Heart left ventricle (tissue), 16 donors: ENCODE measurements around the gene TAS2R16. TPM values are rescaled to one million over a fixed set of nuclear protein-coding genes. Genes with fewer than 3 reads are reported as not detected.

Experiments used
- ATAC-seq, 4 donors: fragments of 200-7000 bp; cut with Tn5 transposase; one replicate each; pipeline ENCODE4 v1.9.1; 2020 to 2022; ENCODE audit warnings: moderate library complexity in 4 of 4, mild to moderate bottlenecking in 3 of 4, moderate number of reproducible peaks in 1 of 4
- DNase-seq, 5 donors: peaks; one replicate each; pipeline ENCODE4 v3.0.0-alpha.2; 2020
- H3K27ac ChIP-seq, 12 donors: fragments of 200-600 bp; sonication (generic) in 4 of 12; one replicate each; pipeline versions ENCODE4 v1.5.0 to v1.8.0; 2016 to 2022; ENCODE audit warnings: mild to moderate bottlenecking in 2 of 12
- H3K27me3 ChIP-seq, 9 donors: fragments of 200-600 bp; sonication (generic) in 2 of 9; one replicate each; pipeline versions ENCODE4 v1.5.1 to v1.8.0; 2016 to 2022; ENCODE audit warnings: mild to moderate bottlenecking in 3 of 9
- H3K36me3 ChIP-seq, 9 donors: fragments of 200-600 bp; sonication (generic) in 2 of 9; one replicate each; pipeline versions ENCODE4 v1.5.0 to v1.8.0; 2018 to 2022; ENCODE audit warnings: mild to moderate bottlenecking in 2 of 9
- H3K4me1 ChIP-seq, 12 donors: fragments of 200-600 bp; sonication (generic) in 4 of 12; one replicate each; pipeline versions ENCODE4 v1.5.0 to v1.8.0; 2016 to 2022; ENCODE audit warnings: mild to moderate bottlenecking in 3 of 12
- H3K4me3 ChIP-seq, 12 donors: fragments of 200-600 bp; sonication (generic) in 4 of 12; one replicate each; pipeline versions ENCODE4 v1.5.0 to v1.8.0; 2017 to 2022; ENCODE audit warnings: mild to moderate bottlenecking in 9 of 12, moderate library complexity in 4 of 12
- H3K9me3 ChIP-seq, 12 donors: fragments of 200-600 bp; sonication (generic) in 4 of 12; one replicate each; pipeline versions ENCODE4 v1.5.0 to v1.8.0; 2016 to 2022; ENCODE audit warnings: mild to moderate bottlenecking in 1 of 12
- CTCF ChIP-seq, 12 donors: fragments of 200-600 bp; sonication (generic) in 4 of 12; IDR thresholded peaks; one replicate each; pipeline versions ENCODE4 v1.5.0 to v1.8.0; 2018 to 2022; ENCODE audit warnings: antibody characterized with exemption in 12 of 12, mild to moderate bottlenecking in 5 of 12
- POLR2A ChIP-seq, 2 donors: fragments of 450-650 bp; IDR thresholded peaks; one replicate each; pipeline ENCODE4 v1.6.1; 2017; ENCODE audit warnings: antibody characterized with exemption in 2 of 2, mild to moderate bottlenecking in 2 of 2, moderate library complexity in 2 of 2
- WGBS, 4 donors: extraction: QIAGEN DNeasy Blood & Tissue Kit in 2 of 4; methylation state at CpG; one replicate each; pipeline versions ENCODE4 v1.1.5 to v1.1.7; 2013 to 2018; 5-methylcytosine and 5-hydroxymethylcytosine counted together
- intact Hi-C, 10 donors: fragments of 100-400 bp; cut with DNase I; formaldehyde crosslinking; loops; one replicate each; pipeline versions ENCODE4 v1.11.1 to v1.14.2; 2022
- long read RNA-seq, 3 donors: library from polyadenylated mRNA; unstranded; transcript quantifications; one replicate each; pipeline ENCODE4 v2.0.0, GENCODE V29; 2020 to 2021
- polyA plus RNA-seq, 2 donors: library from polyadenylated mRNA; stranded (reverse); fragments of 200-250 nt; gene quantifications; one replicate each; pipeline ENCODE4 v1.2.3, GENCODE V29; 2013
- total RNA-seq, 9 donors: library from RNA; depleted of rRNA in 2 of 9; stranded (reverse); fragments of >200 nt in 2 of 9; fragmentation: NEBNext Ultra II Directional in 3 of 9; extraction: Animal tissue kit (Norgen Biotek cat#: 25700) in 3 of 9; gene quantifications; one replicate each; pipeline versions ENCODE4 v1.1.0 to v1.2.4, GENCODE V29; 2016 to 2023
- donor health status: ischemic (EF 13 %, LVEDD 7.1; RV severe dilation, severe dysfunction).
- donor health status: healthy with polysubstance abuse.
- donor health status: DM: no; HTN: yes; CAD: no.
- donor health status: DM: no; HTN: no; CAD: no.
- donor health status: ischemic (EF 25% LVEDD 6.9; RV normal size, moderate dysfunction).
- donor health status: ischemic (EF 25% LVEDD 5.7; RV mildly dilated, moderate dysfunction).
- donor health status: healthy.
- donor health status: DM: yes; HTN: yes; CAD: no.
- donor health status: ischemic (EF 35%, LVEDD 5.7; RV mildly dilated, moderate dysfunction).
- donor health status: nonischemic (EF 11% LVEDD 7.7; RV severe dilation, severe dysfunction).
- donor health status: DM: yes; HTN: yes; CAD: no.
- donor health status: PGD.
- donor health status: ischemic (EF 29% LVEDD 5.4; RV normal size, mild dysfunction).
- donor health status: nonischemic (EF 23%, LVEDD 6.1; RV moderate dilation, normal function).

Gene TAS2R16
- total RNA-seq (not detected), polyA plus RNA-seq (not detected)
- long read RNA-seq, donor 1 = 0 reads
- long read RNA-seq, donor 2 = 0 reads
- long read RNA-seq, donor 3 = 0 reads

GRCh38 chr7:122995600-122995999, at the start of gene TAS2R16:
TAS2R16 (minus strand) TSS chr7:122995700; CDS start chr7:122995634, 66 bp downstream.
- ATAC-seq = no peak
- Histone ChIP-seq H3K9me3 (no peaks in the 10 kb centered on the region), H3K36me3 (no peaks in the 10 kb centered on the region), H3K4me3 (no peak within 1 kb of the TSS), H3K27ac (no peak within 1 kb of the TSS), H3K4me1 (no peaks in the 10 kb centered on the region), H3K27me3 (peaks cover 0 to 5% (median 0%) of the 10 kb centered on the region in 9 donors)
- TF ChIP-seq CTCF (IDR thresholded peaks at IDR 0.05) (no peak), POLR2A (IDR thresholded peaks at IDR 0.05) (no peak)
- intact Hi-C loops = no loop called here
- DNase-seq = no peak

GRCh38 chr7:123043642-123044041, 48.1 kb upstream of the TAS2R16 start:
- Histone ChIP-seq H3K36me3 (no peaks in the 10 kb centered on the region), H3K9me3 (peaks cover 0 to 21% (median 11%) of the 10 kb centered on the region in 12 donors), H3K27ac (no peak overlapping the region), H3K27me3 (no peaks in the 10 kb centered on the region), H3K4me1 (no peaks in the 10 kb centered on the region), H3K4me3 (no peak overlapping the region)
- DNase-seq (no peak), ATAC-seq (no peak)
- intact Hi-C loops = no loop called here
- TF ChIP-seq CTCF (IDR thresholded peaks at IDR 0.05) (no peak), POLR2A (IDR thresholded peaks at IDR 0.05) (no peak)

- Histone ChIP-seq H3K36me3 (no peaks in the 10 kb centered on the region), H3K9me3 (peaks cover 0 to 6% (median 0%) of the 10 kb centered on the region in 12 donors), H3K4me3 (no peak overlapping the region), H3K27me3 (no peaks in the 10 kb centered on the region), H3K27ac (no peak overlapping the region), H3K4me1 (no peaks in the 10 kb centered on the region)
- 66 to 71% (median 70%) methylated on average over 1 of the region's 1 CpG for WGBS, 4 donors
- TF ChIP-seq CTCF (IDR thresholded peaks at IDR 0.05) (no peak), POLR2A (IDR thresholded peaks at IDR 0.05) (no peak)
- intact Hi-C loops = no loop called here
- ATAC-seq (no peak), DNase-seq (no peak)
These were observed 45.6 kb upstream of the TAS2R16 start for GRCh38 chr7:123041101-123041500.

GRCh38 chr7:123039269-123039668, 43.8 kb upstream of the TAS2R16 start:
- no peak overlapping the region for H3K27ac ChIP-seq
- TF ChIP-seq POLR2A (IDR thresholded peaks at IDR 0.05) = no peak
- TF ChIP-seq CTCF (IDR thresholded peaks at IDR 0.05) = no peak
- no peak for ATAC-seq
- no peaks in the 10 kb centered on the region for H3K27me3 ChIP-seq
- H3K4me3 ChIP-seq = no peak overlapping the region
- 37 to 47% (median 42%) methylated on average over 3 of the region's 3 CpGs for WGBS, 4 donors
- peaks cover 0 to 6% (median 0%) of the 10 kb centered on the region in 12 donors for H3K9me3 ChIP-seq
- intact Hi-C loops = no loop called here
- H3K36me3 ChIP-seq = no peaks in the 10 kb centered on the region
- no peak for DNase-seq
- H3K4me1 ChIP-seq = no peaks in the 10 kb centered on the region
